GM13976 (cell line): Measurements from ENCODE around the gene TCEA3.

Source experiments
- DNase-seq: peaks from one replicate; pipeline ENCODE4 v3.0.0; 2012; ENCODE audit warnings: low spot score
- CTCF ChIP-seq: IDR thresholded peaks from 2 replicates; pipeline ENCODE4 v1.5.1; 2012; ENCODE audit warnings: borderline replicate concordance, mild to moderate bottlenecking; ENCODE audit not compliant: insufficient read depth; ENCODE audit errors: extremely low read depth, missing control alignments, control extremely low read depth
- in situ Hi-C: fragments of 300-500 bp; cut with MboI; formaldehyde crosslinking; loops from one replicate; pipeline ENCODE4 v1.12.0; 2022; ENCODE audit warnings: low sequenced_read_pairs, mixed read lengths, inconsistent platforms; ENCODE audit not compliant: unreplicated experiment

TCEA3 gene

GRCh38 chr1:23392125-23392855, 32.3 kb downstream of the TCEA3 start:
- TF ChIP-seq CTCF = no peak
- in situ Hi-C loops = no loop called here
- DNase-seq = no peak

GRCh38 chr1:23389837-23390321, 34.7 kb downstream of the TCEA3 start:
- DNase-seq = no peak
- TF ChIP-seq CTCF = no peak
- in situ Hi-C loops = no loop called here

- DNase-seq = no peak
- in situ Hi-C loops = no loop called here
- no peak for TF ChIP-seq CTCF
Measured at GRCh38 chr1:23387494-23387893, 37.1 kb downstream of the TCEA3 start.

- in situ Hi-C loops = no loop called here
- no peak for TF ChIP-seq CTCF
- no peak for DNase-seq
Measured at GRCh38 chr1:23385119-23385621, 39.4 kb downstream of the TCEA3 start.

GRCh38 chr1:23384312-23385058, 40.1 kb downstream of the TCEA3 start:
- no peak for DNase-seq
- TF ChIP-seq CTCF = no peak
- in situ Hi-C loops = no loop called here

- no peak for TF ChIP-seq CTCF
- in situ Hi-C loops = no loop called here
- DNase-seq = no peak
Measured at GRCh38 chr1:23383577-23384311, 40.8 kb downstream of the TCEA3 start.
